Cardiac fibroblast (primary cell): ENCODE data around the gene INO80E.
"Not testable (repeated sequence)": the region's sequence is repeated elsewhere in the genome, so short reads cannot be mapped to it uniquely, and the experiment has no call there.

ENCODE experiments used
- DNase-seq, 2 donors: peaks; one replicate each; pipeline versions ENCODE4 v3.0.0 to v3.0.0-alpha.2; 2010; ENCODE audit warnings: low read depth in 2 of 2
- H3K4me3 ChIP-seq, 2 donors: replicated peaks in 1 of 2; 1 replicate in 1 of 2; 2 replicates in 1 of 2; pipeline ENCODE4 v1.5.1; 2011; ENCODE audit warnings: low read depth in 2 of 2, low read length in 2 of 2, mild to moderate bottlenecking in 2 of 2, moderate library complexity in 1 of 2
- CTCF ChIP-seq: IDR thresholded peaks from one replicate; pipeline ENCODE4 v1.5.1; 2011; ENCODE audit warnings: low read depth, mild to moderate bottlenecking, low read length, inconsistent platforms

The INO80E gene

GRCh38 chr16:29995911-29996765 is at the start of gene INO80E:
Gene INO80E, plus strand, starts transcription at chr16:29996241. Its CDS starts 70 bp downstream, at chr16:29996311.
- peak within 1 kb of the TSS; percentile 88 to 93 for H3K4me3 ChIP-seq
- TF ChIP-seq CTCF, result no peak

GRCh38 chr16:29947897-29948296 is 48.1 kb upstream of the INO80E start:
- no peak overlapping the region for H3K4me3 ChIP-seq
- TF ChIP-seq CTCF, result no peak
- no peak for DNase-seq

More at GRCh38 chr16:29995911-29996765, at the start of gene INO80E:
- peak; percentile 94 to 95 for DNase-seq

GRCh38 chr16:29950806-29951461 is 45.1 kb upstream of the INO80E start:
- no peak overlapping the region for H3K4me3 ChIP-seq
- TF ChIP-seq CTCF, result no peak
- no peak for DNase-seq

- DNase-seq, result no peak
- H3K4me3 ChIP-seq, result no peak overlapping the region
- TF ChIP-seq CTCF, result peak; percentile 12
Observed at GRCh38 chr16:29951625-29952365, 44.2 kb upstream of the INO80E start.

- DNase-seq, result no peak
- no peak overlapping the region for H3K4me3 ChIP-seq
- no peak for TF ChIP-seq CTCF
Observed at GRCh38 chr16:29958756-29959155, 37.3 kb upstream of the INO80E start.

GRCh38 chr16:29959293-29959692 is 36.7 kb upstream of the INO80E start:
- DNase-seq, result no peak
- TF ChIP-seq CTCF, result no peak
- H3K4me3 ChIP-seq, result no peak overlapping the region

- DNase-seq, H3K4me3 ChIP-seq: not testable (repeated sequence)
Observed at GRCh38 chr16:29959821-29960220, 36.2 kb upstream of the INO80E start.
